A673 (cell line): ENCODE data around the gene MAP7.

Source experiments
- CTCF ChIP-seq: fragments of 300-800, 200-600 bp; sonication (generic); conservative IDR thresholded peaks from 2 replicates; pipeline ENCODE4 v1.5.1; 2017; ENCODE audit warnings: low read depth, mild to moderate bottlenecking, antibody characterized with exemption, low read length, moderate library complexity, mixed read lengths
- EZH2 ChIP-seq: fragments of 200-600 bp; sonication (generic); IDR thresholded peaks from 2 replicates; pipeline ENCODE4 v1.6.1; 2017; ENCODE audit warnings: borderline replicate concordance, low read depth, mild to moderate bottlenecking, mixed read lengths, antibody characterized with exemption, low read length; ENCODE audit not compliant: poor library complexity, severe bottlenecking

GRCh38 chr6:136598048-136598447, 47.8 kb upstream of the MAP7 start:
- TF ChIP-seq CTCF = no peak
- no peak for TF ChIP-seq EZH2
